HG02798 (cell line): ENCODE data around the gene CCBE1.

Experiments
- ATAC-seq: cut with Tn5 transposase; IDR thresholded peaks from one replicate; pipeline ENCODE4 v1.9.1; 2021; ENCODE audit warnings: mild to moderate bottlenecking; ENCODE audit not compliant: unreplicated experiment, poor library complexity

CCBE1 gene

GRCh38 chr18:59577386-59577655 lies 119.9 kb downstream of the CCBE1 start:
- no peak for ATAC-seq

GRCh38 chr18:59576541-59577385 lies 120.5 kb downstream of the CCBE1 start:
- ATAC-seq: no peak

GRCh38 chr18:59575995-59576394 lies 121.2 kb downstream of the CCBE1 start:
- ATAC-seq: no peak

GRCh38 chr18:59573962-59574361 lies 123.3 kb downstream of the CCBE1 start:
- ATAC-seq: no peak

GRCh38 chr18:59571902-59572301 lies 125.3 kb downstream of the CCBE1 start:
- ATAC-seq: no peak

GRCh38 chr18:59570796-59571195 lies 126.4 kb downstream of the CCBE1 start:
- ATAC-seq: no peak

- ATAC-seq: no peak
These were observed 127.0 kb downstream of the CCBE1 start for GRCh38 chr18:59570101-59570775.

GRCh38 chr18:59569390-59569791 lies 127.8 kb downstream of the CCBE1 start:
- no peak for ATAC-seq

GRCh38 chr18:59567431-59567830 lies 129.8 kb downstream of the CCBE1 start:
- ATAC-seq: no peak

- ATAC-seq: no peak
These were observed 130.7 kb downstream of the CCBE1 start for GRCh38 chr18:59566533-59566971.

GRCh38 chr18:59565957-59566356 lies 131.3 kb downstream of the CCBE1 start:
- ATAC-seq: no peak

GRCh38 chr18:59564561-59564960 lies 132.7 kb downstream of the CCBE1 start:
- ATAC-seq: no peak

- ATAC-seq: no peak
These were observed 133.9 kb downstream of the CCBE1 start for GRCh38 chr18:59563176-59563785.

GRCh38 chr18:59562751-59563150 lies 134.5 kb downstream of the CCBE1 start:
- ATAC-seq: no peak

GRCh38 chr18:59561612-59562011 lies 135.6 kb downstream of the CCBE1 start:
- ATAC-seq: no peak

GRCh38 chr18:59560556-59560955 lies 136.7 kb downstream of the CCBE1 start:
- ATAC-seq: no peak

- no peak for ATAC-seq
These were observed 137.7 kb downstream of the CCBE1 start for GRCh38 chr18:59559528-59559927.

- ATAC-seq: no peak
These were observed 141.1 kb downstream of the CCBE1 start for GRCh38 chr18:59555995-59556659.

GRCh38 chr18:59554796-59555335 lies 142.4 kb downstream of the CCBE1 start:
- no peak for ATAC-seq

GRCh38 chr18:59553273-59553870 lies 143.9 kb downstream of the CCBE1 start:
- ATAC-seq: no peak
